Measurements from ENCODE around the gene MYDGF.

The MYDGF gene

GRCh38 chr19:4645718-4646117 is 24.4 kb downstream of the MYDGF start:
- Histone ChIP-seq H3K4me3 (ENCODE audit: low read length) (no peak overlapping the region), H3K4me2 (ENCODE audit: low read depth, low read length) (no peak overlapping the region), H3K27ac (ENCODE audit: low read length) (no peak overlapping the region), H3K27me3 (replicated peaks; ENCODE audit: insufficient read depth, low read length) (no peaks in the 10 kb centered on the region), H3K9me2 (replicated peaks; ENCODE audit: insufficient read depth, low read length) (no peaks in the 10 kb centered on the region), H3K79me2 (ENCODE audit: low read length) (no peaks in the 10 kb centered on the region), H2AFZ (ENCODE audit: low read length) (no peak overlapping the region), H3F3A (ENCODE audit: insufficient read depth, low read length) (no peaks in the 10 kb centered on the region), H4K20me1 (ENCODE audit: insufficient read depth, low read length) (no peaks in the 10 kb centered on the region), H3K4me1 (ENCODE audit: low read length) (no peaks in the 10 kb centered on the region), H3K36me3 (replicated peaks; ENCODE audit: insufficient read depth, low read length) (no peaks in the 10 kb centered on the region), H3K9ac (ENCODE audit: low read length) (no peak overlapping the region), H3K9me3 (replicated peaks; ENCODE audit: insufficient read depth, low read length) (no peaks in the 10 kb centered on the region)
- no peak for DNase-seq
- TF ChIP-seq CTCF (IDR thresholded peaks at IDR 0.05; ENCODE audit: low read length), result no peak

- Histone ChIP-seq H3K36me3 (replicated peaks; ENCODE audit: insufficient read depth, low read length) (no peaks in the 10 kb centered on the region), H3K27me3 (replicated peaks; ENCODE audit: insufficient read depth, low read length) (no peaks in the 10 kb centered on the region), H3K4me3 (ENCODE audit: low read length) (no peak overlapping the region), H3K4me2 (ENCODE audit: low read depth, low read length) (no peak overlapping the region), H3F3A (ENCODE audit: insufficient read depth, low read length) (peaks cover 6% of the 10 kb centered on the region; the same call in 1 of the 2 replicates), H3K9me3 (replicated peaks; ENCODE audit: insufficient read depth, low read length) (no peaks in the 10 kb centered on the region), H3K9ac (ENCODE audit: low read length) (no peak overlapping the region), H3K4me1 (ENCODE audit: low read length) (0 out of 2 replicates have a peak, but pooled peaks cover 5% of the 10 kb centered on the region), H3K79me2 (ENCODE audit: low read length) (no peaks in the 10 kb centered on the region), H3K9me2 (replicated peaks; ENCODE audit: insufficient read depth, low read length) (no peaks in the 10 kb centered on the region), H3K27ac (ENCODE audit: low read length) (no peak overlapping the region), H4K20me1 (ENCODE audit: insufficient read depth, low read length) (no peaks in the 10 kb centered on the region), H2AFZ (ENCODE audit: low read length) (no peak overlapping the region)
- TF ChIP-seq EZH2phosphoT487 (IDR thresholded peaks at IDR 0.05; ENCODE audit: low read length), result no peak
- no peak for TF ChIP-seq EZH2 (optimal IDR thresholded peaks at IDR 0.05; ENCODE audit: low read depth, low read length)
- no peak for TF ChIP-seq CTCF (IDR thresholded peaks at IDR 0.05; ENCODE audit: low read length)
- DNase-seq, result no peak
Measured at GRCh38 chr19:4642625-4643024, 27.5 kb downstream of the MYDGF start.

- H3K9ac ChIP-seq (ENCODE audit: low read length), result no peak overlapping the region
- no peak overlapping the region for H3K27ac ChIP-seq (ENCODE audit: low read length)
- H3K4me2 ChIP-seq (ENCODE audit: low read depth, low read length), result no peak overlapping the region
Measured at GRCh38 chr19:4641132-4641531, 29.0 kb downstream of the MYDGF start.

More at GRCh38 chr19:4641132-4641531, 29.0 kb downstream of the MYDGF start:
- Histone ChIP-seq H3K79me2 (ENCODE audit: low read length) (no peaks in the 10 kb centered on the region), H3K9me3 (replicated peaks; ENCODE audit: insufficient read depth, low read length) (no peaks in the 10 kb centered on the region), H3K36me3 (replicated peaks; ENCODE audit: insufficient read depth, low read length) (no peaks in the 10 kb centered on the region), H3K4me1 (ENCODE audit: low read length) (0 out of 2 replicates have a peak, but pooled peaks cover 5% of the 10 kb centered on the region), H3K9me2 (replicated peaks; ENCODE audit: insufficient read depth, low read length) (no peaks in the 10 kb centered on the region), H4K20me1 (ENCODE audit: insufficient read depth, low read length) (no peaks in the 10 kb centered on the region), H3K4me3 (ENCODE audit: low read length) (no peak overlapping the region), H3K27me3 (replicated peaks; ENCODE audit: insufficient read depth, low read length) (no peaks in the 10 kb centered on the region), H3F3A (ENCODE audit: insufficient read depth, low read length) (peaks cover 6% of the 10 kb centered on the region; the same call in 1 of the 2 replicates), H2AFZ (ENCODE audit: low read length) (no peak overlapping the region)
- TF ChIP-seq EZH2 (optimal IDR thresholded peaks at IDR 0.05; ENCODE audit: low read depth, low read length) (no peak), EZH2phosphoT487 (IDR thresholded peaks at IDR 0.05; ENCODE audit: low read length) (no peak), CTCF (IDR thresholded peaks at IDR 0.05; ENCODE audit: low read length) (no peak)
- no peak for DNase-seq

Measured in MM.1S (cell line).